Stimulated activated CD8-positive, alpha-beta memory T cell treated with anti-CD3 and anti-CD28 coated beads, Interleukin-12 subunit alpha, Interleukin-12 subunit beta, amount 100 ng/mL, for 24 hours (primary cell): Measurements from ENCODE around the gene RACGAP1.
"Not testable (repeated sequence)": the region's sequence is repeated elsewhere in the genome, so short reads cannot be mapped to it uniquely, and the experiment has no call there.

Source experiments
- DNase-seq: peaks from one replicate; pipeline ENCODE4 v3.0.0-alpha.2; 2020; ENCODE audit errors: extremely low read depth

RACGAP1 gene

DNA sequence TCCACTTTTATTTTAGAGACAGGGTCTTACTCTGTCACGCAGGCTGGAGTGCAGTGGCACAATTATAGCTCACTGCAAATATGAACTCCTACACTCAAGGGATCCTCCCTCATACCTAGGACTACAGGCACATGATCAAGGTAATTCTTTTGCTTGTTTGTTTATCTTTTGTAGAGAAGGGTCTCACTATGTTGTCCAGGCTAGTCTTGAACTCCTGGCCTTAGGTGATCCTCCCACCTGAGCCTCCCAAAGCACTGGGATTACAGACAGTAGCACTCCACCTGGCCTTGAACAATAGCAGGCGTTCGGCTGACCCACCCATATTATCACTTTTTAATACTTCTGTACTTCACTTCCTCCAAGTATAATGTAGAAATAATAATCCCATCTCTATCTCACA, 1.4 kb upstream of the RACGAP1 start:
- no peak for DNase-seq

DNA sequence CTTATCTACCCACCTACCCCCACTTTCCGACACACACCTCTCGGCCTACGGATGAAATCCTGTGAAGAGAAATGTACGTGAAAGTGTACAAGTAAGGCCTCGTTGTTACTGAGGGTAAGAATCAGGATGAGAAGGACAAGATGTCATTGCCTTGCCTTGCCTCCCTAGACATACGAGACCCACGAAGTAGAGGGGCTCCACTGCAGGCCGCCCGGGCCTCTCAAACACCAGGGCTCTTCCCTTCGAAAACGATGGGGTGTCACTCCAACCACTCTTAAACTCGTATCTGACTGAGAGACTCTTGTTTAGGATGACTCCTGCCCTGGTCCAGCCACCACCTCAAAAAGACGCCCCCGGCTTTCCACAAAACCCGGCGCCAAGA, 498 bp downstream of the RACGAP1 start:
- no peak for DNase-seq

DNA sequence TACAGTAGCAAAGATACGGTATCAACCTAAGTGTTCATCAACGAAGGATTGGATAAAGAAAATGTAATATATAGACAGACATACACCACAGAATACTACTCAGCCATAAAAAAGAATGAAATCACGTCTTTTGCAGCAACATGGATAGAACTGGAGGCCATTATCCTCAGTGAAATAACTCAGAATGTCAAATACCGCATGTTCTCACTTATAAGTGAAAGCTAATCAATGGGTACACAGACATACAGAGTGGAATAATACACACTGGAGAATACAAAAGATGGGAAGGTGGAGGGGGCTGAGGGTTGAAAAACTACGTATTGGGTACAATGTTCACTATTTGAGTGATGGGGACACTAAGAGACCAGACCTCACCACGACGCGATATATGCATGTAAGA, 1.1 kb downstream of the RACGAP1 start:
- DNase-seq = no peak

DNA sequence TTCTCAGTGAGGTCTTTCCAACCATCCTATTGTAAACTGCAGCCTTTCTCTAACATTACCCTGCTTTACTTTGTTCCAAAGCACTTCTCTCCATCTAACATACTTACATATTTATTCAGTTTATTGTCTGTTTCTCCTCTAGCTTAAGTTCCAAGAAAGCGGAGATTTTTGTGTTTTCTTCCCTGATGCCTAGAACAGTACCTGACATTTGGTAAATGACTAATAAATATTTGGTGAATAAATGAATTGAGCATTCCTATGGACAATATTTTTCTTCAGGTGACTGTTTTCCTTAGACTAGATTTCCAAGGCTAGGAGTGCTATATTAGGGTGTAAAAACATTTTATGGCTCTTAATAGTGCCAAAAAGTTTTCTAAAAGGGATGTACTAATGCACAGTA, 2.4 kb downstream of the RACGAP1 start:
- no peak for DNase-seq

DNA sequence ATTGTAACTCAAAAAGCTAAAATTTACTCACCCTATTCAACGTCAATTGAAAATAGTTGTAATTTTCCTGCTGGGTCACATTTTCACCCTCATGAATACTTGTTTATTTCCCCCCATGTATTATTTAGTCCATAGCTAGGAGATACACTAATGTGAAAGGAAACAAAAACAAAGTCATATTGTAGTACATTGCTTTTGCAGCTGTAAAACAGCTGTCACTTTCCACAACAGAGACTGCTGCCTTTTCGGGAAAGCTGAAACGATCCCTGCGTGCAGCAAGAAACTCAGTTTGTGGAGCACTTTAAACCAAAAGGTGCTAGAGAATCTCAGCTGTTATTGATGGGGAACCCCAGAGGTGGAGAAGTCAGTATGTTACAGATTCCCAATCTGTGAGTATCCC, 4.3 kb downstream of the RACGAP1 start:
- no peak for DNase-seq

DNA sequence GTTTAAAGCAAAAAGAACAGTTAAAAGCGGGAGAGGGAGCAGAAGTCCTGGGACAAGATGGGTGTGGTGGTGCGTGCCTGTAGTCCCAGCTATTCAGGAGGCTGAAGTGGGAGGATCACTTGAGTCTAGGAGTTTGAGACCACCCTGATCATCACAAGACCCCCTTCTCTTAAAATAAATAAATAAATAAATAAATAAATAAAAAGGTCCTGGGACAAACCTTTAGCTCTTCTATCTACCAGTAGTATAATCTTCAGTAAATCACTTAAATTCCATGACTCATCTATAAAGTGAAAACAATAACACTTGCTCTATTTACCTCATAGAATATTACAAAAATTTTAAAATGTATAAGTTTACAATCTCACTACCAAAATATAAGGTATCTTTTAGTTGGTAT, 5.8 kb downstream of the RACGAP1 start:
- DNase-seq = no peak

DNA sequence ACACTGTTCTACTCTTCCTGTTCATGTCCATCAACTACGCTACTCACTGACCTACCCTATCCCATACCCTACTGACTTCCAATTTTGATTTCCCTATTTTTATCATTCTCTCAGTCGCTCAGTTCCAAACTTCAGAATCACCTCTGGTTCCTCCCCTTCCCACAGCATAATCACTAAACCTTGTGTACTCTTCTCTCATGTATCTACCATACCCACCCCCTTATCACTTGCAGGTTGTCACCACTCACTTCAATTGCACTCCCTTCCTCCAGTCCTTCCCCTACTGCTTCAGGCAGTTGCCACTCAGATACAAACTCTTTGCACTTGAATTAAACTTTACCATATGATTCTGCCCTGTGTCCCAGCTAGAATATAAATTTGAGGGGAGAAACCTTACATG, 6.3 kb downstream of the RACGAP1 start:
- no peak for DNase-seq

DNA sequence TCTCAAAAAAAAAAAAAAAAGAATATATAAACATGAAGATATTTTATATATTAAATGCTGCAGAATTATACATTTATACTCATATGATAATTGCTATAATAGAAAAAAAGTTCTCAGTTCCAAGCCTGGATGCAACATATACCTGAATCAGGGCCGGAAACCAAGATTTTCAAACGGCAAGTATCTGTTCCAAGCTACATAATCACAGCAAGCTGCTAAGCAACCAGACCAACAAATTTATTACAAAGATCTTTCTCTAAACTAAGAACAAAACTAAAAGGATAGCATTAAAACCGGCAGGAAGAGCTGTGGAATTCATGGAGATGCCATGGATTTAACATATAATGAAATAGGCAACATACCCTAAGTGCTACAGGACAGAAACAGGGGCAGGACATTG, 7.1 kb downstream of the RACGAP1 start:
- no peak for DNase-seq

DNA sequence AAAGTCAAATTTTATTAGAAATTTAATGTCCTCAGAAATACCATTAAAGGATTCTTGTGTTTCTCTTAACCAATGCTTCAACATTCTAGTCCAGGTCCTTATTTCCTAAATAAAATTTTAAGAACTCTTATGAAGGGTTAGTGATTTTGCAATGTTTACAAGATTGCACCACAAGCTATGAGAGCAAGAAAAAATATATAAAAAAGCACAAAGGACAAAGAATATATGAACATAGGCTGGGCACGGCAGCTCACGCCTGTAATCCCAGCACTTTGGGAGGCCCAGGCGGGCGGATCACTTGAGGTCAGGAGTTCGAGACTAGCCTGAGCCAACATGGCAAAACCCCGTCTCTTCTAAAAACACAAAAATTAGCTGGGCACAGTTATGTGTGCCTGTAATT, 7.7 kb downstream of the RACGAP1 start:
- DNase-seq = no peak

DNA sequence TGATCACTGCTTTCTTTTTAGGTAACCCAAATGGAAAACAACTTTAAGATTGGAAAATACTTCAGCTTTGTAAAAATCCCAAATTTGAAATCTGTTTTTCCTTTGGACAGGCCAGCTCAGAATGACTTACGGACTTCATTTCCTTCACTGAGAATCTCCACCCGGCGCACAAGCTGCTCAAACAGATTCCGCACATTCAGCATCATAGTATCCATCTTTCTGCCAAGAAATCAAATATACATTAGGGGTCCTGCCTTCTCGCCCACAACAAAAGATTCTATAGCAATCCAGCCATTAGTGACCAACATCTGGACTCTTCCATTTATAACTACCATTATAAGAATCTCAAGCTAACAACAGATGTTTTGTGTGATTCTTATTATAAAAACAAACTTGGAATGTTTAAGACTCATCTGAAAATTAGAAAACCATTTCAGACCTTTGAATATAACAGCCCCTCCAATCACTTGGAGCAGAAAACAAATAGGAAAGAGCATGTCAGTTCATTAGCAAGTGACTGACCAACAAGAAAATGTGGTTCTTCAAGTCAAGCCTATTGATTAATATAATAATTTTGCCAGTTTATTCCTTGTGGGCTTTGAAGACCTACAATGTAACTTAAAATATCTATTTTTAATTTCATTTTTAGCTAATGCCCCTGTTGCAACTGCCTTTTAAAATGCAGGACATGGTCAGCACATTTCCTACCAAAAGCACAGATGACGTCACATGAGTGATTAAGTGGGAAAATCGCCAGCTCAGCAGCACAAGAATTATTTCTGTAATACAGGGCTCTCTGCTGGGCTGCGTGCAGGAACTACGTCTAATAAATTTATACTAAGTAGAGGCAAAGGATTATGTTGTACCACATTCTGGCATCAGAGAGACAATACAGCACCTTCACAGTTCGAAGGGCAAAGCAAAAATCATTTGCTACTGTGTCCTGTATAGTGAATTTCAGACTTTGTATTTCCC, 8.5 kb downstream of the RACGAP1 start:
- no peak for DNase-seq

DNA sequence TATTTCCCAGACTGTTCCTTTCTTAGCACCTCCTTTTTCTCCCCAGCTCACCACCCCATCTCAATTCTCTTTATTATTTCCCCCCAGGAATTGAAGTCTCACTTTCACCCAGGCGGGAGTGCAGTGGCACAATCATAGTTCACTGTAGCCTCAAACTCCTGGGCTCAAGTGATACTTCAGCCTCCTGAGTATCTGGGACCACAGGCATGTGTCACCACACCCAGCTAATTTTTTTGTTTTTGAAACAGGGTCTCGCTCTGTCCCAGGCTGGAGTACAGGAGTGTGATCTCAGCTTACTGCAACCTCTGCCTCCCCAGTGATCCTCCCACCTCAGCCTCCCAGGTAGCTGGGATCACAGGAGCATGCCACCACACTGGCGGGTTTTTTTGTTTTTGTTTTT, 11.0 kb downstream of the RACGAP1 start:
- no peak for DNase-seq

DNA sequence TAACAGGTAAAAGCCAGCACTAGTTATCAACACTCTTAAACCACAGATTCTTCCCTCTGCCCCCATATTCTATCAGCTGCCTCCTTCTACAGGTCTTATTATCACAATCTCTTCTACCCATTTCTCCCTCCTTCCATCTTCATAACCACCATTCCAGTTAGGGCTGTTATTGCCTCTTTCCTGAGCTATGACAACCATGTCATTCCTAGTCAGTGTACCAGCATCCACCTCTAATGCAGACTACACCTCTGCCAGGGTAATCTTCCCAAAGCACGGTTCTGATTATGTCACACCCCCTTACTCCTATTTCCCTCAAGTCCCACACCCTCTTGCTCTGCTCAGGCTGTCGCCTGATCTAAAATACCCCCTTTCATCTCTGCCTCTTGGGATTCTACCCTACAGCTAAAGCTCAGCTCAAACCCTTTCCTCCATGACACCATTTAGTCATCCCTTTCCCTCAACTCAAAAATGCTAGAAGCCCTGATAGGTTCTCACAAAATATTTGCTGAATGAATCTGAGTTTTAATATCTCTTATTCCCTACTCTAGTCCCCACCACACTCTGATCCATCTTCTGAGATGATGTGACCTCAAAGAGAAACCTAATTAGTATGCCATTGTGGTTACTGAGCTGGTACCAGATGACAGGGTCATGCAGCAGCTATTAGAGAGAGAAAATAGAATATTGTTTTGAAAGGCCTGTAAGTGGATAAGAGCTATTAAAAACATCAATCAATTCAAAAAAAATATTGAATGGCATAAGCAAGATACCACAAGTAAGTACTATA, 11.7 kb downstream of the RACGAP1 start:
- no peak for DNase-seq

DNA sequence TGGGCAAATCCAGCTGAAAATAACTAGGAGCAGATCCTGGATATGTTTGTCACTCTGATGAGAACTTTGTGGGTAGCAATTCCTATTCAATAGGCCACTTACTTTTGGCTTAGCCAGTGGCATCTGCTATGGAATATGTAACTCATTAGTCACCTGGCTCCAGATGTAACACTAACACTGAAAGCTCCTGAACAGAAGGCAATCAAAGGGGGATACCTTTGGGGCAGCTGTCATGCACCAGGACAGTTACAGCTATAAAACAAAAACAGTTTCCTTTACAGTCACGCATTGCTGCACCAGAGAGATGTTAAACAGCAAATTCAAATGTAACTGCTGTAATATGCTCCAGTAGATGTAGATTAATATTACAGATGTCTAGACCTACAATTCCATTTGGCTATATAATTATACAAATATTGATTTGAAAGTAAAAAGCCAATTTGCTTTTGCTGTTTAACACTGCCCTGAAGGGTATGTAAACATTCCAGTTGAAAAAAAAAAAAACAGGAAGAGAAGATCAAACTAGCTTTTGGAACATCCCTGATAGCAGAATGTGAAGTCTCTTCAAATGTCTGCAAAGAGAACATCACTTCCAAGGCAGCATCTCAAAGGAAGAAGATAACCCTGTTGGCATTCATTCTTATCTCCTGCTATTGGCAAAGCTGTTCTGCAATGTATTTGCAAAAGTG, 18.4 kb downstream of the RACGAP1 start:
- DNase-seq = no peak

DNA sequence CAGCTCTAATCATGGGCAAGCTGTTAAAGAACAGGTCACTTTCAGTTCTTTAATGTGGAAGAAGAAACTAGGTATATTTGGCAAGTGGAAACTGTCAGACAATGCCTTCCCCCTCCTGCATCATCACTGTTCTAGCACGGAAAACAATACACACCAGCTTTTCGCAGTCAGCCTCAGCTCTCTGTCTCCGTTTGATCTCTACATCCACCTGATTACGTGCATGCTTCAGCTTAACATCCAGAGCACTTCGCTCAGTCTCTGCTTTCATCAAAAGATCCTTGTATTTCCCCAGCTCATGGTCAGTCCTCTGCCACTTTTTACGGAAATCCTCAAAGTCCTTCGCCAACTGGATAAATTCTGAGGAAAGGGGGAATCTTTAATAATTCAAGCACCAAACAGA, 19.0 kb downstream of the RACGAP1 start:
- DNase-seq = no peak

DNA sequence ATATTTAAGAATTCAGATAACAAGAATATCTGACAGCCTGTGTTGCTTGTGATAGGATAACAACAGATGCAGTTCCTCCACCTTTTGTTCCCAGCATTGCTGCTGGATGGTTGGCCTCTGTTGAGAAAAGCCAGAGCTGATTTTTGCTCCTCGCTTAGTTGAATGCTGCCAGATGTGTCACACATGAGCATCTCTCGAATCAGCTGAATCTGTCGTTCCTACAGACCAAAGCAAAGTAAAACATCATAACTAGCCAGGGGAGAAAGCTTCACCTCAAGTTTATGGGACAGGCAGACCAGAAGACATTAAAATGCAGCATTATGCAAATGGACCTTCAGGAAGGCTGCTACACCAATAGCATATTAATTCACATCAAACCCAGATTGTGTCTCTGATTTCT, 20.1 kb downstream of the RACGAP1 start:
- DNase-seq = no peak

DNA sequence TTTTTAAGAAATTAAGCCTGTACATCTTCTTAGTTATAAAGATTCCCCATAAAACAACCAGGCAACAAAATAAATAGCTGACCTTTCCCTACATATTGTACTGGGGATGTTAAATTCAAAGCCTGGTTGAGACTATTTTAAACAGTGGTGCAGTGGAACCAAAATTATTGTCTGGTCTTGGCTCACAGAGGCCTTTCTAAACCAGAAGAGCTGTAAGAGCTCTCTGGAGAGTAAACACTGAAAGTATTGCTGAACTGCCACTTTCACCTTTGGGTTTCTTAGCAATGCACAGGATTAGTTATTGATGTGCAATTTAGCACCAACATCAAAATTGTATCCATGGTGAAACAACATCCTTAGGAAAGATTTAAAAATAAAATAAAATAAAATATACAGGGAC, 20.6 kb downstream of the RACGAP1 start:
- no peak for DNase-seq

DNA sequence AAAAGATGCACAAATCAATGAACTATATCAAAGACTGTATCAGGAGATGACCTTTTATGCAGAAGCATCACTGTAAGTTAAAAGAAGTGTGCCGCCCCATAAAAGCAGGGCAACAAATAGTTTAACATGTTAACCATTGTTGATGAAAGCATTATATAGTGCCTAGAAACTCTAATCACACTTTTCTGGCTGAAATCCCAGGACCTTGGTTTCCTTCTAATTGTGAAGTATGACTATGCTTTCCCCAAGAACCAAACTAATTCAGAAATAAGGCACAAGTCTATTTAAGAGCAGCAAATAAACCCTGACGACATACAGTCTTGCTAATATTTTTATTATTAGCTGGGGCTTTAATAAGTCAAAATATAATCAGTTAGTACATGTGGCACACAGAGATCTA, 21.7 kb downstream of the RACGAP1 start:
- DNase-seq = no peak

DNA sequence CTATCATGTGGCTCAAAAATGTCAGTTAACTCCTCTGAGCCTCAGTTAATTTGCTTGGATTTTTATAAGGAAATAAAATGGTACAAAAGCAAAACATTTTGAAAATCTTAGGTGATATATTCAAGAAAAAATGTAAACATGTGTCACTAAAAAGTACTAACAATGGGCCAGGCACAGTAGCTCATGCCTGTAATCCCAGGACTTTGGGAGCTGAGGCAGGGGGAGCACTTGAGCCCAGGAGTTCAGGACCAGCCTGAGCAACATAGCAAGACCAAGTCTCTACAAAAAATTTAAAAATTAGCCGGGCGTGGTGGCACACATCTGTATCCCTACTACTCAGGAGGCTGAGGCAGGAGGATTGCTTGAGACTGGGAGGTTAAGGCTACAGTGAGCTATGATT, 26.8 kb downstream of the RACGAP1 start:
- DNase-seq = no peak

DNA sequence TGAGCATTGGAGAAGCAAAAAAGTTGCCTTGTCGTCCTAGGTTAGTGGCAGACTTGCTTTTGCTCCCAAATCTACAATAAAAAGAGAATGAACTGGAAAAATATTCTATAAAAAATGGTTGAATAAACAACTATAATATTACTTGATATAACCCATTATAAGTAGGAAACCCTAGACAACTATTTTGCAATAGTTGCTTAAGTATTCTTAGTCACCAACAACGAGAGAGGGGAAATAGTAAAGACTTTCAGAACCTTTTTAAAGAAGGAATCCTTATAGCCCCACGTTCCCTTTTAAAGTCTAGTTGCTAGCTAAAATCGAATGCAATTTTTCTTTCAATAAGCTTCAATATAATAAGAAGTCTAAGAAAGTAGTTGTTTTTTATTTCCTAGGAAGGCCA, 35.0 kb downstream of the RACGAP1 start:
- no peak for DNase-seq

DNA sequence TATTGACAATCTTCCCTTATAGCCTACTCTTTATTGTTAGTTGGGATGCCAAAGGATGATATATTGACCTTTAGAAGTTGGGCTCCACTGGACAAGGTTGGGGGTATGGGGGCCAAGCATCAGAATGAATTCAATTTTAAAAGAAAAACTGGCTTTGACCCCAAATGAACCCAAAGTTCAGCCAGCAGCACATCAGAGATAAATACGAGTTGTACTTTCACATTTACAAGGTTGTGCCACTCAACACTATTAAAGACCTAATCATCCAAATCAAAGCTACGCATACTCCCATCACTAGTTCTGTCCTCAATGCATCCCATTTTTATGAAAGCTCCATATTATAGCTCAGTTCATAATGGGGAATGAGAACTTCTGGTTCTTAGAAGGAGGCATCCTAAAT, 35.9 kb downstream of the RACGAP1 start:
- not testable (repeated sequence) for DNase-seq

DNA sequence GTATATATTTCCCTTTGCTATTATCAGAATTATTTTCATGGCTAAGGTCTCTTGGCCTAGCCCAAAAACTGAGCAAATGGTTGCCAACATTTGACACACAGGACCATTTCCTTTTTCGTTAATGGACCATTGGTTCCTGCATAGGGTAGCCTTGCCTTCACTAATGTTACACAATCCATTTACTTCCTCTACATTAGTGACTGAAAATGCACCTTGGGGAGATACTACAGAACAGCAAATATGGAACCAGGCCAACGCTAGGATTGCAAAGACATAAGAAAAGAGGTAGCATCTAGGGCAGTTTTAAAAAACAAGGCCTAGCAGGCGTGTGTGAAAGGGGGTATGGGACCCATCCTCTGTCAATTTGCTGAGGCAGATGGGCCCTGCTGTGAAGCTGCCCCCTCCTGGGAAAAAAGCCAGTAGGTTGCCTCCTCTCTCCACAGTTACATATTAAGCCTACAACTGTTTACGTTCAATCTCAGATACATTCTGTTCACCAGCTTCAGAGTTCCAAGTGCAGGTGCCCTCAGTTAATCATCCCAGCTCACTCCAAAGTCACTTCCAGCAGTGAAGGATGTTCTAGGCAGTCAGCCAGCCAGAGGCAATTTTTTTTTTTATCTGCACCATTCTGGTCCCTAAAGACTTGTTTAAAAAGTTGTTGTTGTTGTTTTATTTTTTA, 37.5 kb downstream of the RACGAP1 start:
- DNase-seq = no peak

DNA sequence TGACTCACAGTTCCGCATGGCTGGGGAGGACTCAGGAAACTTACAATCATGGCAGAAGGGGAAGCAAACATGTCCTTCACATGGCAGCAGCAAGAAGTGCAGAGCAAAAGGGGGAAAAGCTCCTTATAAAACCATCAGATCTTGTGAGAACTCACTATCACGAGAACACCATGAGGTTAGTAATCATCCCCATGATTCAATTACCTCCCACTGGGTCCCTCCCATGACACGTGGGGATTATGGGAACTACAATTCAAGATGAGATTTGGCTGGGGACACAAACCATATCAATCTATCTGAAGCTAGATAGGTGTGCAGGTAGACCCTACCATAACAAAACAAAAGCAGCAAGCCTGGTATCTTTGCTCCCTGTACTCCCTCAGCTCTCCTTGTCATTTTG, 38.8 kb downstream of the RACGAP1 start:
- not testable (repeated sequence) for DNase-seq
